OCI-LY1 (cell line): Measurements from ENCODE around the gene SYNJ1.

ENCODE experiments used
- H2AFZ ChIP-seq: fragments of 200-600 bp; sonication (generic), shearing (Covaris generic); 2 replicates; pipeline ENCODE4 v1.6.0; 2014; ENCODE audit warnings: antibody characterized with exemption, mild to moderate bottlenecking, low read length
- H3F3A ChIP-seq: fragments of 200-600 bp; sonication (generic), shearing (Covaris generic); 2 replicates; pipeline ENCODE4 v1.6.0; 2014; ENCODE audit warnings: mild to moderate bottlenecking, antibody characterized with exemption, low read length, moderate library complexity; ENCODE audit not compliant: insufficient read depth
- H3K27ac ChIP-seq: fragments of 200-600 bp; sonication (generic); 2 replicates; pipeline ENCODE4 v1.5.1; 2014; ENCODE audit warnings: low read length, mixed run types, mild to moderate bottlenecking, low read depth; ENCODE audit not compliant: poor library complexity, severe bottlenecking
- H3K27me3 ChIP-seq: fragments of 200-600 bp; sonication (generic); 2 replicates; pipeline ENCODE4 v1.6.0; 2014; ENCODE audit warnings: antibody characterized with exemption, mild to moderate bottlenecking, low read length, moderate library complexity; ENCODE audit not compliant: insufficient read depth
- H3K36me3 ChIP-seq: fragments of 200-600 bp; sonication (generic); 2 replicates; pipeline ENCODE4 v1.6.1; 2014; ENCODE audit warnings: mild to moderate bottlenecking, antibody characterized with exemption, low read length, moderate library complexity, mixed read lengths; ENCODE audit not compliant: insufficient read depth
- H3K4me1 ChIP-seq: fragments of 200-600 bp; sonication (generic); 2 replicates; pipeline ENCODE4 v1.5.1; 2014; ENCODE audit warnings: mild to moderate bottlenecking, low read length, moderate library complexity; ENCODE audit not compliant: insufficient read depth, severe bottlenecking
- H3K4me2 ChIP-seq: fragments of 200-600 bp; sonication (generic), shearing (Covaris generic); 2 replicates; pipeline ENCODE4 v1.6.1; 2014; ENCODE audit warnings: low read length
- H3K4me3 ChIP-seq: fragments of 200-600 bp; sonication (generic); 2 replicates; pipeline ENCODE4 v1.5.1; 2014; ENCODE audit warnings: low read length, low read depth, mild to moderate bottlenecking, mixed read lengths; ENCODE audit not compliant: poor library complexity, severe bottlenecking
- H3K79me2 ChIP-seq: fragments of 200-600 bp; shearing (Covaris generic); 2 replicates; pipeline ENCODE4 v1.6.1; 2016; ENCODE audit warnings: mixed run types, low read length, mixed read lengths; ENCODE audit not compliant: insufficient read depth
- H3K9ac ChIP-seq: fragments of 200-600 bp; sonication (generic), shearing (Covaris generic); 2 replicates; pipeline ENCODE4 v1.6.1; 2014; ENCODE audit warnings: mild to moderate bottlenecking, low read length, mixed read lengths
- H3K9me2 ChIP-seq: fragments of 200-600 bp; sonication (generic), shearing (Covaris generic); 2 replicates; pipeline ENCODE4 v1.6.1; 2014; ENCODE audit warnings: low read depth, mild to moderate bottlenecking, low read length, mixed read lengths
- H3K9me3 ChIP-seq: fragments of 200-600 bp; shearing (Covaris generic); 2 replicates; pipeline ENCODE4 v1.6.1; 2014; ENCODE audit warnings: low read length, mixed read lengths
- H4K20me1 ChIP-seq: fragments of 200-600 bp; sonication (generic), shearing (Covaris generic); 2 replicates; pipeline ENCODE4 v1.6.0; 2016; ENCODE audit warnings: mild to moderate bottlenecking, low read length; ENCODE audit not compliant: insufficient read depth
- CTCF ChIP-seq: fragments of 200-600 bp; sonication (generic), shearing (Covaris generic); IDR thresholded peaks from 2 replicates; pipeline ENCODE4 v1.5.1; 2017; ENCODE audit warnings: mild to moderate bottlenecking, antibody characterized with exemption, low read length, moderate library complexity, mixed read lengths
- EZH2 ChIP-seq: fragments of 200-600 bp; sonication (generic), shearing (Covaris generic); IDR thresholded peaks from 2 replicates; pipeline ENCODE4 v1.8.0; 2017; ENCODE audit warnings: borderline replicate concordance, mixed run types, mild to moderate bottlenecking, antibody characterized with exemption, low read length, moderate library complexity, mixed read lengths

SYNJ1 gene

GRCh38 chr21:32719085-32719484 lies 8.7 kb downstream of the SYNJ1 start:
- H3K79me2 ChIP-seq: no peaks in the 10 kb centered on the region
- no peaks in the 10 kb centered on the region for H3K9me2 ChIP-seq
- H2AFZ ChIP-seq: no peak overlapping the region
- no peaks in the 10 kb centered on the region; the same call in 1 of the 2 replicates for H4K20me1 ChIP-seq
- no peaks in the 10 kb centered on the region for H3K4me1 ChIP-seq
- no peak overlapping the region for H3K27ac ChIP-seq
- H3K9ac ChIP-seq: no peak overlapping the region
- H3K27me3 ChIP-seq: no peaks in the 10 kb centered on the region
- no peak overlapping the region for H3K4me3 ChIP-seq
- TF ChIP-seq CTCF (no peak), EZH2 (no peak)
- H3K36me3 ChIP-seq: peaks cover 32% of the 10 kb centered on the region
- H3F3A ChIP-seq: no peaks in the 10 kb centered on the region
- no peaks in the 10 kb centered on the region for H3K9me3 ChIP-seq
- H3K4me2 ChIP-seq: no peak overlapping the region

GRCh38 chr21:32717851-32718316 lies 9.9 kb downstream of the SYNJ1 start:
- Histone ChIP-seq H3K36me3 (peaks cover 29% of the 10 kb centered on the region), H3K4me2 (no peak overlapping the region), H4K20me1 (no peaks in the 10 kb centered on the region; the same call in 1 of the 2 replicates), H3K27ac (no peak overlapping the region), H3F3A (no peaks in the 10 kb centered on the region), H3K4me1 (no peaks in the 10 kb centered on the region), H3K79me2 (no peaks in the 10 kb centered on the region), H3K27me3 (no peaks in the 10 kb centered on the region), H2AFZ (no peak overlapping the region), H3K9me3 (no peaks in the 10 kb centered on the region), H3K9me2 (no peaks in the 10 kb centered on the region), H3K4me3 (no peak overlapping the region), H3K9ac (no peak overlapping the region)
- TF ChIP-seq CTCF (no peak), EZH2 (no peak)

GRCh38 chr21:32716486-32716885 lies 11.3 kb downstream of the SYNJ1 start:
- H3K9me3 ChIP-seq: no peaks in the 10 kb centered on the region
- H3K27ac ChIP-seq: no peak overlapping the region
- no peaks in the 10 kb centered on the region for H3K27me3 ChIP-seq
- no peak overlapping the region for H2AFZ ChIP-seq
- TF ChIP-seq CTCF (no peak), EZH2 (no peak)
- H3K9ac ChIP-seq: no peak overlapping the region
- no peaks in the 10 kb centered on the region; the same call in 1 of the 2 replicates for H4K20me1 ChIP-seq
- H3F3A ChIP-seq: no peaks in the 10 kb centered on the region
- no peaks in the 10 kb centered on the region for H3K79me2 ChIP-seq
- H3K4me1 ChIP-seq: peaks cover 10% of the 10 kb centered on the region
- no peak overlapping the region for H3K4me2 ChIP-seq
- peaks cover 29% of the 10 kb centered on the region for H3K36me3 ChIP-seq
- H3K9me2 ChIP-seq: no peaks in the 10 kb centered on the region
- H3K4me3 ChIP-seq: no peak overlapping the region
